ENCODE measurements around the gene ING4.
A peak's percentile ranks its signal among the peaks of the same experiment; 100 is the strongest.

The ING4 gene

DNA sequence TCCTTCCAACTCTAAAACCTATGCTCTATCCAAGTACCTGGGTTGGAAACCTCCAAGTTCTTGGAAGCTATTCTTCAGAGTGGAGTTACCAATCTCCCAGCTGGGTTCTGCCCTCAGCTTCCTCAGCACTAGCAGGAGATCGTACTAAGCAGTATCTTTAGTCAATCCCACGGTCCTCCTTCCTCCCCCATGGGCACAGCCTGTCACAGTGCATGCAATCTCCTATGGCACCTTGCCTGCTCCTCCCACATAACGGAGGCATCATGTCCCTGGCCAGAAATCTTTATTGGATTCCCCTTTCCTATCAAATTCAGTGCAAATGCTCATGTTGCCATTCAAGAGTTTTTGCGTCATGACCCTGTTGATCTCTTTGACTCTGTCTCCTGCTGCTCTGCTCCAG, 21.8 kb downstream of the ING4 start:
- TF ChIP-seq, protein P1, sequence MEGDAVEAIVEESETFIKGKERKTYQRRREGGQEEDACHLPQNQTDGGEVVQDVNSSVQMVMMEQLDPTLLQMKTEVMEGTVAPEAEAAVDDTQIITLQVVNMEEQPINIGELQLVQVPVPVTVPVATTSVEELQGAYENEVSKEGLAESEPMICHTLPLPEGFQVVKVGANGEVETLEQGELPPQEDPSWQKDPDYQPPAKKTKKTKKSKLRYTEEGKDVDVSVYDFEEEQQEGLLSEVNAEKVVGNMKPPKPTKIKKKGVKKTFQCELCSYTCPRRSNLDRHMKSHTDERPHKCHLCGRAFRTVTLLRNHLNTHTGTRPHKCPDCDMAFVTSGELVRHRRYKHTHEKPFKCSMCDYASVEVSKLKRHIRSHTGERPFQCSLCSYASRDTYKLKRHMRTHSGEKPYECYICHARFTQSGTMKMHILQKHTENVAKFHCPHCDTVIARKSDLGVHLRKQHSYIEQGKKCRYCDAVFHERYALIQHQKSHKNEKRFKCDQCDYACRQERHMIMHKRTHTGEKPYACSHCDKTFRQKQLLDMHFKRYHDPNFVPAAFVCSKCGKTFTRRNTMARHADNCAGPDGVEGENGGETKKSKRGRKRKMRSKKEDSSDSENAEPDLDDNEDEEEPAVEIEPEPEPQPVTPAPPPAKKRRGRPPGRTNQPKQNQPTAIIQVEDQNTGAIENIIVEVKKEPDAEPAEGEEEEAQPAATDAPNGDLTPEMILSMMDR (IDR thresholded peaks at IDR 0.05; ENCODE audit: control extremely low read depth, extremely low read depth, low read depth, missing control alignments) = no peak
- ChIA-PET CTCF (interaction anchor here (1.0 to 1.4 kb wide), 3 partner anchors 20 to 103 kb away, joined by 3 read pairs; no protein-coding TSS in a partner anchor), POLR2A (interaction anchor here (1.4 kb wide), 1 partner anchor 9 kb away, joined by 3 read pairs; no protein-coding TSS in a partner anchor)
- DNase-seq (ENCODE audit: extremely low spot score) = no peak

DNA sequence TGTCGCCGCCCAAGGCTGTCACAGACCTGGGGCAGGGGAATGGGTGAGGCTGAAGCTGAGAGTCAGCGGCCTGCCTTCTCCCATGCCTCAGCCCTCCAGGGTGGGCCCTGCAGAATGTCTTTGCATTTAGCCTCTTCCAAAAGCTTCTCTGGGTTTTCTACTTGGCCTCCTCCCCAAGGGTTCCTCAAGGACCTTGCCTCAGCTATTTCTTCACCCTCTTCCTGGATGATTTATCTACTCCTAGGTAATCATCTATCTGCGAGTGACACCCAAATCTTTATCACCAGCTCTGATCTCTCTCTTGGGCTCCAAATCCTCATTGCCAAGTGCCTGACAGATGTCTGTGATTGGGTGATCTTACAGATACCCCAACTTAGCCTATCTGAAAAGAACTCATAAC, 22.4 kb downstream of the ING4 start:
- POLR2A ChIA-PET = interaction anchor here (1.4 kb wide), 1 partner anchor 9 kb away, joined by 3 read pairs; no protein-coding TSS in a partner anchor

DNA sequence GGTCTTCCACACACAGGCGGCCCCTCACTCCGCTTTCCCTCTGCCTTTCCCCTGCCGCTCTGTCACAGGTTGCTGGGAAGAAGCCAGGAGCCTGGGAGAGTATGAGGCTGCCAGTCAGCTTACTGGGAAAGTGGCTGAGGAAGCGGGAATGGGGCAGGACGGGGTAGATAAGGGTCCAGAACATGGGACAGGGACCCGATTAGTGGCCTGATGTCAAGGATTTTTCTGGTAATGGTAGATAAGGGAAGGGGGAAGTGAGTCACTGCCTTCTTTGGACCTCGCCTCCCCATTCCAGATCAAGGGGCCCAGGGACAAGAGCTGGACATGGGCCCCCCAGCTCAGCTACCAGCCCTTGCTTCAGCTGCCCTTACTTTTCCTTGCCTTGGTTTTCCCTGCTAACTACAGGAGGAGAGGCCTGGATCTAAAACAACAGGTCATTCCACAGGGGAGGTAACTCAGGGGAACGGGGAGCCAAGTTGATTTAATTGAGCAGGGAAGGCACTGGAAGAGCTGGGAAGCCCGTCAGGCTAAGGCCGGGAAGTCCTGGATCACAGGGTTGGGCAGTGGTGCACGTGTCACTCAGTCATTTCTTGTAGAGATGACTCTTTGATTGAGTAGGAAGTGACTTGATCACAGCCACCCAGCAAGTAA, 23.6 kb downstream of the ING4 start:
- CTCF ChIA-PET = interaction anchor here (1.0 to 1.9 kb wide), 2 partner anchors 21 to 114 kb away, joined by 3 to 5 read pairs; partner anchors contain the start of gene MLF2
- TF ChIP-seq, protein P1 (IDR thresholded peaks at IDR 0.05; ENCODE audit: control extremely low read depth, extremely low read depth, low read depth, missing control alignments) = no peak
- POLR2A ChIA-PET = interaction anchor here (1.4 kb wide), 1 partner anchor 7 kb away, joined by 3 read pairs; no protein-coding TSS in a partner anchor
- no peak for DNase-seq (ENCODE audit: extremely low spot score)

More for the DNA sequence above, 22.4 kb downstream of the ING4 start:
- CTCF ChIA-PET = interaction anchor here (1.0 to 1.9 kb wide), 5 partner anchors 19 to 113 kb away, joined by 3 to 5 read pairs (median 3); partner anchors contain the start of gene MLF2
- DNase-seq (ENCODE audit: extremely low spot score) = no peak
- TF ChIP-seq, protein P1 (IDR thresholded peaks at IDR 0.05; ENCODE audit: control extremely low read depth, extremely low read depth, low read depth, missing control alignments) = no peak

DNA sequence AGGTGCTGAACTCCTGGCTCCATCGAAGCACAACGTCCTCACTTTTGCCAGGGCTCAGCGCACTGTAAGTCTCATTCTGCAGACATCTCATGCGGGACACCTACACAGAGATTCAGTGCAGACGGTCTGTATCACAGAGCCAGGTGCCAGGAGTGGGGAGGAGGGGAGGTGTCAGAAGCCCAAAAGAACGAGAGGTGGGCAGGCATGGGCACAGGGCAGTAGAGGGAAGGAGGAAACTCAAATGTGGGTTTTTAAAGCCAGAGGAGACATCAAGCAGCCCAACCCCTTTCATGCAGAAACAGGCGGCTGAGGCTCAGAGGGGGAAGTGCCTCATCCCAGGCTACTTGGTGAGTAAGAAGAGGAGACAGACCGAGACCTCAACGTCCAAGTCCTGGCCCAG, 24.6 kb downstream of the ING4 start:
- no peak for DNase-seq (ENCODE audit: extremely low spot score)
- ChIA-PET CTCF (no interaction called here), POLR2A (no interaction called here)
- TF ChIP-seq, protein P1 (IDR thresholded peaks at IDR 0.05; ENCODE audit: control extremely low read depth, extremely low read depth, low read depth, missing control alignments) = no peak

DNA sequence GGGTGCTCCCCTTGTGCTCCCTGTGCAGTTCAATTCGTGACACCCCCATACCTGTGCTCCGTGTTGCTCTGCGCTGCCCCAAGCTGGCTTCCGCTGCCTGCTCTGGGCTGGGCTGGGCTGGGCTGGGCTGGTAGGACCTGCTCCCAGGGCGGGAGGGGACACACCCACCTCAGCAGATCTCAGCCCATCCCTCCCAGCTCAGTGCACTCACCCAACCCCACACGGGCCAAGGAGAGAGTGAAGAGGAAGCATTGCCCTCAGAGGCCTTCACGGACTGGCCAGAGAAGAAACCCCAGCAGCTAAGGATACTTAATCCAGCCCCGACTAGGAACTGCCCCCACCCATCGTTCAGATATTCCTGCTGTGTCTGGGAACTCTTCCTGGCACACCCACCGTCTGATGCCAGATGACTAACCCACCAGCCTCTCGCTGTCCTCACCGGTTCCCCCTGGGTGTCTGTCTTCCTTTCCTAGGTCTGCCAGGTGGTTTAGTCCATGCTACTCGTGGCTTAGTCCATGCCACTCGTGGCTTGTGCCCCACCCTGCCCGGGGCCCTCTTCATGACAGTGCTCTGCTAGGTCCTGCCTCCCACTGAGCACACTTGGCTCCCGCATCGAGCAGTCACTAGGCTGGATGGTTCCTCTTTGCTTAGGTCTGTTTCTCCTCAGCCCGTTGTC, 26.9 kb downstream of the ING4 start, which contains the start of gene LPAR5:
Gene LPAR5, minus strand, starts transcription at position 104 of the 676 bp plus-strand sequence. CDS start 14,711 bp downstream, outside the sequence.
- ChIA-PET CTCF (interaction anchor here (0.7 to 7.5 kb wide), 14 partner anchors 8 to 189 kb away, joined by 3 to 57 read pairs (median 4); no protein-coding TSS in a partner anchor), POLR2A (interaction anchor here (0.8 to 2.1 kb wide), 6 partner anchors 8 to 317 kb away, joined by 3 to 6 read pairs (median 4); partner anchors contain the start of genes GAPDH and ZNF384)
- TF ChIP-seq, protein P1 (IDR thresholded peaks at IDR 0.05; ENCODE audit: control extremely low read depth, extremely low read depth, low read depth, missing control alignments) = no peak
- peak; percentile 70 for DNase-seq (ENCODE audit: extremely low spot score)

DNA sequence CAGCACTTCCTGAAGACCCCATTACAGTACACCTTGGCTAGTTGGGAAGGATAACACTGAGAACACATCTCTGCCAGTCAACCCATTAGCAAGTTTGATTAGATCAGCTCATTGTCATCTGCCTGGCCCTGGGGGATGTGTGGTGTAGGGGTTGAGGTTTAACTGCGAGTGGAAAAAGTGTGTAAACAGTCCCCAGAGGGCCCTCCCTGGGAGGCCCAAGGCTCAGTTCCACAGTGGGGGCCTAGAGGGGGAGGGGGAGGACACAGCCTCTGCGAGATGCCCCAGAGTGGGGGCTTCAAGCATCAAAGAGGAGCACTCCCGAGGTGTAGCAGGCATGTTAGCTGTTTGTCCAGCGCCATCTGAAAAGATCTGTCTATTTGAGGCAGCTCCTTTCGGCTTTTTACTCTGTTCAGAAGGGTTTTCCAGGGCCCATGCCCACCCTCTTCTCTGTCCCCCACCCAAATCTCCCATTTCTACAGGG, 27.5 kb downstream of the ING4 start:
- TF ChIP-seq, protein P1 (IDR thresholded peaks at IDR 0.05; ENCODE audit: control extremely low read depth, extremely low read depth, low read depth, missing control alignments) = no peak
- POLR2A ChIA-PET = interaction anchor here (0.5 to 2.1 kb wide), 8 partner anchors 8 to 318 kb away, joined by 3 to 7 read pairs (median 5); partner anchors contain the start of genes GAPDH and ZNF384
- peak; percentile 71 for DNase-seq (ENCODE audit: extremely low spot score)
- CTCF ChIA-PET = interaction anchor here (0.7 to 7.5 kb wide), 15 partner anchors 9 to 189 kb away, joined by 3 to 57 read pairs (median 3); no protein-coding TSS in a partner anchor

Data from GM10248 (cell line).